Measurements from ENCODE around the gene KDM6B. TPM values are rescaled to one million over a fixed set of nuclear protein-coding genes. Genes with fewer than 3 reads are reported as not detected.

KDM6B gene
- polyA plus RNA-seq, 1 experiment: 2.0 TPM

DNA sequence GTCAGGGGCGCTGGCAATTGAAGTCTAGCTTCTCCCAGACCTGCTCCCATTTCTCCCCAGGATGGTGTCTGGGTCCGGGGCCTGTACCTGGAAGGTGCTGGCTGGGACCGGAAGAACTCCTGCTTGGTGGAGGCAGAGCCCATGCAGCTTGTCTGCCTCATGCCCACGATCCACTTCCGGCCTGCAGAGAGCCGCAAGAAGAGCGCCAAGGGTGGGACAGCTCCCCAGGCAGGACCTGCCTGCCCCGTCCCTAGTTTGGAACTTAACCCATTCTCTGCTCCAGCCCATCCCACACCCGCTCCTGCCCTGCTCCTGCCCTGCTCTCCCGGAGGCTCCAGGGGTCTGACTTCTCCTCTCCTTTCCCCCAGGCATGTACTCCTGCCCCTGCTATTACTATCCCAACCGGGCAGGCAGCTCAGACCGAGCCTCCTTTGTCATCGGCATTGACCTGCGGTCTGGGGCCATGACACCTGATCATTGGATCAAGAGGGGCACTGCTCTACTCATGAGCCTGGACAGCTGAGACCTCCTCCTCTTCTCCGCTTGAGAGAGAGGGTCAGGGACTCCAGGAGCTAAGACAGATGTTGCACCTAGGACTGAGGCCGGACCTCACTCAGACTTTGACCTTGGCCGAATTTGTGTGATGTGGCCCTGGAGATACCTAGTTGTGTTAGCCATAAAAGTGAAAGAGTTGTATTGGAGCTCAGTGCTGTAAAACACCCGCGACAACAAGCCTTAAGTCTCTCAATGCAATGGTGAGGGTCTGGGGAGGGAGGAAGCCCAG is 814 bp upstream of the KDM6B start:
- POLR2A ChIA-PET: interaction anchor here (0.5 to 1.7 kb wide), 6 partner anchors 17 to 134 kb away, joined by 3 to 6 read pairs (median 3); partner anchors contain the start of gene NAA38
- no peak overlapping the region for H3K27ac ChIP-seq (ENCODE audit: low read depth, low read length)
- DNase-seq (ENCODE audit: low read depth, low spot score): no peak
- H3K4me3 ChIP-seq (ENCODE audit: low read depth, low read length): peak overlapping the region; percentile 84
- CTCF ChIA-PET: interaction anchor here (0.5 to 2.6 kb wide), 8 partner anchors 8 to 225 kb away, joined by 3 to 8 read pairs (median 4); partner anchors contain the start of gene NAA38
- TF ChIP-seq, protein P1, sequence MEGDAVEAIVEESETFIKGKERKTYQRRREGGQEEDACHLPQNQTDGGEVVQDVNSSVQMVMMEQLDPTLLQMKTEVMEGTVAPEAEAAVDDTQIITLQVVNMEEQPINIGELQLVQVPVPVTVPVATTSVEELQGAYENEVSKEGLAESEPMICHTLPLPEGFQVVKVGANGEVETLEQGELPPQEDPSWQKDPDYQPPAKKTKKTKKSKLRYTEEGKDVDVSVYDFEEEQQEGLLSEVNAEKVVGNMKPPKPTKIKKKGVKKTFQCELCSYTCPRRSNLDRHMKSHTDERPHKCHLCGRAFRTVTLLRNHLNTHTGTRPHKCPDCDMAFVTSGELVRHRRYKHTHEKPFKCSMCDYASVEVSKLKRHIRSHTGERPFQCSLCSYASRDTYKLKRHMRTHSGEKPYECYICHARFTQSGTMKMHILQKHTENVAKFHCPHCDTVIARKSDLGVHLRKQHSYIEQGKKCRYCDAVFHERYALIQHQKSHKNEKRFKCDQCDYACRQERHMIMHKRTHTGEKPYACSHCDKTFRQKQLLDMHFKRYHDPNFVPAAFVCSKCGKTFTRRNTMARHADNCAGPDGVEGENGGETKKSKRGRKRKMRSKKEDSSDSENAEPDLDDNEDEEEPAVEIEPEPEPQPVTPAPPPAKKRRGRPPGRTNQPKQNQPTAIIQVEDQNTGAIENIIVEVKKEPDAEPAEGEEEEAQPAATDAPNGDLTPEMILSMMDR (IDR thresholded peaks at IDR 0.05; ENCODE audit: low read depth, low read length): no peak
- H3K27me3 ChIP-seq (ENCODE audit: control insufficient read depth, insufficient read depth, low read length): peaks cover 14% of the 10 kb centered on the region
- H3K9me3 ChIP-seq (ENCODE audit: control insufficient read depth, insufficient read depth, low read length): no peaks in the 10 kb centered on the region; the same call in 1 of the 2 replicates

- peaks cover 14% of the 10 kb centered on the region for H3K27me3 ChIP-seq (ENCODE audit: control insufficient read depth, insufficient read depth, low read length)
- no peak for DNase-seq (ENCODE audit: low read depth, low spot score)
- ChIA-PET CTCF (interaction anchor here (0.6 to 2.6 kb wide), 12 partner anchors 9 to 284 kb away, joined by 3 to 9 read pairs (median 4); partner anchors contain the start of genes ALOXE3 and NAA38), POLR2A (interaction anchor here (4.3 kb wide), 1 partner anchor 23 kb away, joined by 21 read pairs; the partner anchor contains the start of genes CYB5D1 and NAA38)
- peak overlapping the region; percentile 84 for H3K4me3 ChIP-seq (ENCODE audit: low read depth, low read length)
- H3K9me3 ChIP-seq (ENCODE audit: control insufficient read depth, insufficient read depth, low read length): no peaks in the 10 kb centered on the region; the same call in 1 of the 2 replicates
- H3K27ac ChIP-seq (ENCODE audit: low read depth, low read length): peak overlapping the region; percentile 31
- TF ChIP-seq, protein P1 (IDR thresholded peaks at IDR 0.05; ENCODE audit: low read depth, low read length): no peak
Measured at GRCh38 chr17:7834542-7834956, 532 bp downstream of the KDM6B start.

DNA sequence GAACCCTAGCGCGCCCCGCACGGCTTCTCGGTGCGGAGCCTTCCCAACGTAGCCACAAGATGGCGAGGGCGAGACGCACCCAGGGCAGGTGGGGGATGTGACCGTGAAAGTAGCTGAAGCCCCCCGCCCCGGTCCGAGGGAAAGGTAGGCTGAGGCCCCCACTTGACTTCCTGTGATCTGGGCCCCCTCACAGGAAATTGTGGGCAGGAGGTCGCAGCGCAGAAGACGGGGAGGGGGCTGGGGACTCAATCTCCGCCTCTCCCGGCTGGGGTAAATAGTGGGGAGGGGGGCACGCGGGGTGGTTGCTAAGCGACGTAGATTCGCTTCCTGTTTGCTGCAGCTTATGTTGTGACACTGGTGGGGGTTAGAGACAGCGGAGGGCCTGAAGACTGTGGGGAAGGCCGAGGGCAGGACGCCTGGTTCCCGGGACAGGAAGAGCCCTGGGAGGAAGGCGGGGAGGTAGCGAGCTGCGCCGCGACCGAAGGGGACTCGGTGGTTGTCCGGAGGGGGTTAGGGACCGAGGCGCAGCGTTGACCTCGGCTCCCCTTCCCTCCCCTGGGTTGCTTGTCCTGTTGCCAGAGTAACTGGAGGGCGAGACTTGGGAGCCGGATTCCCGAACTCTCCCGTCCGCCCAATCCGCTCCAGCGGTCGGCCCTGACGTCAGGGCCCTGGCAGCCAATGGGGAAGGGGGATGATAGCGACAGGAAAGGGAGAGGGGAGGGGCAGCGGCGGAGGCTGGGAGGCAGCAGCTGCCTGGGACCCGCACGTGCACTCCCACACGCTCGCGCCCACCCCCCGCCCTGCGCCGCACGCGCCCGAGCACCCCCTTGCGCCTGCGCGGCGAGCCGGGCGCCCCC is 1.2 kb downstream of the KDM6B start:
- CTCF ChIA-PET: interaction anchor here (0.5 to 2.6 kb wide), 15 partner anchors 8 to 284 kb away, joined by 3 to 9 read pairs (median 4); partner anchors contain the start of genes ALOXE3 and NAA38
- H3K4me3 ChIP-seq (ENCODE audit: low read depth, low read length): peak overlapping the region; percentile 84
- H3K27me3 ChIP-seq (ENCODE audit: control insufficient read depth, insufficient read depth, low read length): peaks cover 12% of the 10 kb centered on the region
- POLR2A ChIA-PET: interaction anchor here (0.8 to 4.3 kb wide), 3 partner anchors 10 to 24 kb away, joined by 3 to 21 read pairs (median 13); partner anchors contain the start of genes CYB5D1 and NAA38
- H3K27ac ChIP-seq (ENCODE audit: low read depth, low read length): peak overlapping the region; percentile 98
- peak; percentile 97 for DNase-seq (ENCODE audit: low read depth, low spot score)
- TF ChIP-seq, protein P1 (IDR thresholded peaks at IDR 0.05; ENCODE audit: low read depth, low read length): peak; percentile 82
- H3K9me3 ChIP-seq (ENCODE audit: control insufficient read depth, insufficient read depth, low read length): no peaks in the 10 kb centered on the region; the same call in 1 of the 2 replicates

DNA sequence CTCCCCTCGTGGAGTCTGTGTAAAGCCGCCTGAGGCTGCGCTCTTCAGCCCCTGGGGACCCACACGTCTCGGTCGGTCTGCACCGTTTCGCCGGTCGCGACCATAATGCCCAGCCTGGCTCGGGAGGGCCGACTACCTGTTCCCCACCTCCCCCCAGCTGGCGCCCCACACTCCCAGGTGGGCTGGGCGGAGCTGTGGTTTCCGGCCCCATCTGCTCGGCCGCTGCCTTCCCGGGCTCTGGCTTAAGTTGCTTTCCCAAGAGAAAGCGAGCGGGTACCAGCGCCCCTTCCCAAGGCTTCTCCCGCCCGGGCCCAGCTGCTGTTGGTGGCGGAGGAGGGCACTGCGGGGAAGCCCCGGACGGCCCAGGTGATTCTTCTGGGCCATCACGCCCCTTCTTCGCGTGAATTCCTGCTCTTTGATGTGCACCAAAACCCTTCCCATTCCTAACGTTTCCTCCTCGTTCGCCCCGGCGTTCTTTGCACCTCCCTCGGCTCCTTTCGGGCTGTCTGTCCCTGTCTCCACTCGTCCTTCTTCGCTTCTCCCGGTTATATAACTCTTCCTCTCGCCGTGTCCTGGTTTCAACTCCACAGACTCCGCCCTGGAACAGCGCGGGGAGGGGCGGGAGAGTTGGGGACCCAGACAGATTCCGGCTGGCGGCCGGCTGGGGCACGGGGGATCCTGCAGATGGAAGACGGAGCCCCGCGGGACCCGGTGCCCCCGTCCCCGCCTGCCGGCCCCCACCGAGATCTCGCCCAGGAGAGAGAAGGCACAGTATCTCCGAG is 2.0 kb downstream of the KDM6B start:
- TF ChIP-seq, protein P1 (IDR thresholded peaks at IDR 0.05; ENCODE audit: low read depth, low read length): no peak
- ChIA-PET CTCF (interaction anchor here (1.0 to 2.0 kb wide), 5 partner anchors 9 to 283 kb away, joined by 3 to 9 read pairs (median 4); partner anchors contain the start of gene ALOXE3), POLR2A (interaction anchor here (0.8 to 4.3 kb wide), 3 partner anchors 9 to 23 kb away, joined by 3 to 21 read pairs (median 13); partner anchors contain the start of genes CYB5D1 and NAA38)
- no peak for DNase-seq (ENCODE audit: low read depth, low spot score)
- Histone ChIP-seq H3K9me3 (ENCODE audit: control insufficient read depth, insufficient read depth, low read length) (no peaks in the 10 kb centered on the region; the same call in 1 of the 2 replicates), H3K4me3 (ENCODE audit: low read depth, low read length) (peak overlapping the region; percentile 84), H3K27ac (ENCODE audit: low read depth, low read length) (peak overlapping the region; percentile 98), H3K27me3 (ENCODE audit: control insufficient read depth, insufficient read depth, low read length) (peaks cover 6% of the 10 kb centered on the region)
